Measurements from ENCODE around the gene FAM114A2. TPM values are rescaled to one million over a fixed set of nuclear protein-coding genes. Genes with fewer than 3 reads are reported as not detected.

The FAM114A2 gene
- polyA plus RNA-seq, 1 donor (not counting 4 experiments of a cell fraction or from before 2014, with no cell fraction given) = 16.3 TPM

DNA sequence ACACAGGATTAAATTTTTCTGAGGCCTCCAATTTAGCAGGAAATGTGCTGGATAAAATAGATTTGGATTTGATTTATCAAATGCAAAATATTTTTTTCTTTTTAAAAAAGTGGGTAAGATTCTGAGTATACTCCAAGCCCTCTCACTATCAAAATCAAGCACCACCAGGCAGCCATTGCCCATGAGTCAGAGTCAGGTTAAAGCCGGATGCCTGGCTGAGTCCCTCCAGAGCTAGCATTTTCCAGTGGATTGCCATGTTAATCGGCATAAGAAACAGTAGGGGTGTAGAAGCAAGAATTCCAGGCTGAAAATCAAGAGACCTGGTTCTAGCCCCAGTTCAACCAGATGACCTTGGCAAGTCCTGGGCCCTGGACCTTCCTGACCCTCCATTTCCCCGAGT lies 85.3 kb downstream of the FAM114A2 start:
- no peak for DNase-seq (ENCODE audit: low read depth, low spot score)

GRCh38 chr5:153952893-153953292 lies 85.8 kb downstream of the FAM114A2 start:
- H4K20me1 ChIP-seq (ENCODE audit: control insufficient read depth, extremely low read depth, insufficient read depth, low read length) = no peaks in the 10 kb centered on the region
- FAIRE-seq = no peak

More for the DNA sequence above, 85.3 kb downstream of the FAM114A2 start:
- Histone ChIP-seq H3K9me1 (ENCODE audit: control insufficient read depth, extremely low read depth, insufficient read depth, low read length) (no peaks in the 10 kb centered on the region), H3K4me2 (ENCODE audit: control insufficient read depth, extremely low read depth, insufficient read depth, low read depth, low read length) (no peak overlapping the region), H2AFZ (ENCODE audit: control insufficient read depth, low read length) (no peak overlapping the region), H3K27ac (ENCODE audit: control insufficient read depth, insufficient read depth, low read length) (no peak overlapping the region), H3K9me3 (ENCODE audit: control insufficient read depth, low read depth, low read length) (no peaks in the 10 kb centered on the region), H3K36me3 (ENCODE audit: control insufficient read depth in 2 of 2, extremely low read depth in 1 of 2, insufficient read depth in 2 of 2, low read length in 2 of 2) (no peaks in the 10 kb centered on the region), H3K79me2 (ENCODE audit: control insufficient read depth, insufficient read depth, low read length) (no peaks in the 10 kb centered on the region), H4K20me1 (ENCODE audit: control insufficient read depth, extremely low read depth, insufficient read depth, low read length) (no peaks in the 10 kb centered on the region), H3K27me3 (ENCODE audit: control insufficient read depth, extremely low read depth, insufficient read depth, low read length) (no peaks in the 10 kb centered on the region), H3K4me3 (ENCODE audit: control insufficient read depth in 2 of 3, extremely low read depth in 1 of 3, insufficient read depth in 2 of 3, low read depth in 1 of 3, low read length in 3 of 3) (no peak overlapping the region), H3K9ac (ENCODE audit: control insufficient read depth, extremely low read depth, insufficient read depth, low read length) (no peak overlapping the region), H3K4me1 (ENCODE audit: control insufficient read depth, extremely low read depth, insufficient read depth, low read length) (no peaks in the 10 kb centered on the region)
- FAIRE-seq = no peak
- TF ChIP-seq EZH2 (IDR thresholded peaks at IDR 0.05; ENCODE audit: low read length) = no peak
- TF ChIP-seq, protein P1, sequence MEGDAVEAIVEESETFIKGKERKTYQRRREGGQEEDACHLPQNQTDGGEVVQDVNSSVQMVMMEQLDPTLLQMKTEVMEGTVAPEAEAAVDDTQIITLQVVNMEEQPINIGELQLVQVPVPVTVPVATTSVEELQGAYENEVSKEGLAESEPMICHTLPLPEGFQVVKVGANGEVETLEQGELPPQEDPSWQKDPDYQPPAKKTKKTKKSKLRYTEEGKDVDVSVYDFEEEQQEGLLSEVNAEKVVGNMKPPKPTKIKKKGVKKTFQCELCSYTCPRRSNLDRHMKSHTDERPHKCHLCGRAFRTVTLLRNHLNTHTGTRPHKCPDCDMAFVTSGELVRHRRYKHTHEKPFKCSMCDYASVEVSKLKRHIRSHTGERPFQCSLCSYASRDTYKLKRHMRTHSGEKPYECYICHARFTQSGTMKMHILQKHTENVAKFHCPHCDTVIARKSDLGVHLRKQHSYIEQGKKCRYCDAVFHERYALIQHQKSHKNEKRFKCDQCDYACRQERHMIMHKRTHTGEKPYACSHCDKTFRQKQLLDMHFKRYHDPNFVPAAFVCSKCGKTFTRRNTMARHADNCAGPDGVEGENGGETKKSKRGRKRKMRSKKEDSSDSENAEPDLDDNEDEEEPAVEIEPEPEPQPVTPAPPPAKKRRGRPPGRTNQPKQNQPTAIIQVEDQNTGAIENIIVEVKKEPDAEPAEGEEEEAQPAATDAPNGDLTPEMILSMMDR (optimal IDR thresholded peaks at IDR 0.05 in 1 of 3, IDR thresholded peaks at IDR 0.05 in 1 of 3, conservative IDR thresholded peaks at IDR 0.05 in 1 of 3; ENCODE audit: extremely low read depth in 1 of 3, insufficient read depth in 2 of 3, low read length in 3 of 3) = no peak
- dilution Hi-C loops (cut with MboI; ENCODE audit: extremely low pct_ligation_motif_present, low sequenced_read_pairs) = no loop called here

More at GRCh38 chr5:153952893-153953292, 85.8 kb downstream of the FAM114A2 start:
- dilution Hi-C loops (cut with MboI; ENCODE audit: extremely low pct_ligation_motif_present, low sequenced_read_pairs) = no loop called here
- Histone ChIP-seq H3K9me1 (ENCODE audit: control insufficient read depth, extremely low read depth, insufficient read depth, low read length) (no peaks in the 10 kb centered on the region), H3K79me2 (ENCODE audit: control insufficient read depth, insufficient read depth, low read length) (no peaks in the 10 kb centered on the region), H3K27ac (ENCODE audit: control insufficient read depth, insufficient read depth, low read length) (no peak overlapping the region), H3K9ac (ENCODE audit: control insufficient read depth, extremely low read depth, insufficient read depth, low read length) (no peak overlapping the region), H2AFZ (ENCODE audit: control insufficient read depth, low read length) (no peak overlapping the region), H3K4me3 (ENCODE audit: control insufficient read depth in 2 of 3, extremely low read depth in 1 of 3, insufficient read depth in 2 of 3, low read depth in 1 of 3, low read length in 3 of 3) (no peak overlapping the region), H3K36me3 (ENCODE audit: control insufficient read depth in 2 of 2, extremely low read depth in 1 of 2, insufficient read depth in 2 of 2, low read length in 2 of 2) (no peaks in the 10 kb centered on the region), H3K9me3 (ENCODE audit: control insufficient read depth, low read depth, low read length) (no peaks in the 10 kb centered on the region), H3K4me2 (ENCODE audit: control insufficient read depth, extremely low read depth, insufficient read depth, low read depth, low read length) (no peak overlapping the region), H3K27me3 (ENCODE audit: control insufficient read depth, extremely low read depth, insufficient read depth, low read length) (no peaks in the 10 kb centered on the region), H3K4me1 (ENCODE audit: control insufficient read depth, extremely low read depth, insufficient read depth, low read length) (no peaks in the 10 kb centered on the region)
- no peak for TF ChIP-seq EZH2 (IDR thresholded peaks at IDR 0.05; ENCODE audit: low read length)
- TF ChIP-seq, protein P1 (optimal IDR thresholded peaks at IDR 0.05 in 1 of 3, IDR thresholded peaks at IDR 0.05 in 1 of 3, conservative IDR thresholded peaks at IDR 0.05 in 1 of 3; ENCODE audit: extremely low read depth in 1 of 3, insufficient read depth in 2 of 3, low read length in 3 of 3) = no peak
- DNase-seq (ENCODE audit: low read depth, low spot score) = no peak

All from keratinocyte (primary cell).